ENCODE data around the gene SYNJ1. TPM values are rescaled to one million over a fixed set of nuclear protein-coding genes. Genes with fewer than 3 reads are reported as not detected.
A peak's percentile ranks its signal among the peaks of the same experiment; 100 is the strongest.

Gene SYNJ1
- total and polyA plus RNA-seq, 9 of the 15 experiments (the other 6 are each of a cell fraction or from before 2014, with no cell fraction given) = 2.4 to 10.6 (median 5.6) TPM

DNA sequence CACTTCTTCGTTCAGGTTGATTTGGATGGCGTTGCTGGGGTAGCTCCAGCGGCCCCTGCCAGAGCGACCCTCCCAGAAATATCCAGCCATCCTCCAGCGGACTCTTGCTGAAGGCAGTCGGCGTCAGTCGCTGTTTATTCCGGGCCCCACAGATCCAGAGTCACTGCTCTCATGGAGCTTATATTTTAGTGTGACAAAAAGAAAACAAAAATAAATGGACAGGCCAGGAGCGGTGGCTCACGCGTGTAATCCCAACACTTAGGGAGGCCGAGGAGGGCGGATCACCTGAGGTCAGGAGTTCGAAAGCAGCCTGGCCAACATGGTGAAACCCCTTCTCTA, 114.8 kb downstream of the SYNJ1 start (continued):
- TF ChIP-seq, protein P1, sequence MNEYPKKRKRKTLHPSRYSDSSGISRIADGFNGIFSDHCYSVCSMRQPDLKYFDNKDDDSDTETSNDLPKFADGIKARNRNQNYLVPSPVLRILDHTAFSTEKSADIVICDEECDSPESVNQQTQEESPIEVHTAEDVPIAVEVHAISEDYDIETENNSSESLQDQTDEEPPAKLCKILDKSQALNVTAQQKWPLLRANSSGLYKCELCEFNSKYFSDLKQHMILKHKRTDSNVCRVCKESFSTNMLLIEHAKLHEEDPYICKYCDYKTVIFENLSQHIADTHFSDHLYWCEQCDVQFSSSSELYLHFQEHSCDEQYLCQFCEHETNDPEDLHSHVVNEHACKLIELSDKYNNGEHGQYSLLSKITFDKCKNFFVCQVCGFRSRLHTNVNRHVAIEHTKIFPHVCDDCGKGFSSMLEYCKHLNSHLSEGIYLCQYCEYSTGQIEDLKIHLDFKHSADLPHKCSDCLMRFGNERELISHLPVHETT (CRISPR knock-in tag; conservative IDR thresholded peaks at IDR 0.05 in 1 of 2, IDR thresholded peaks at IDR 0.05 in 1 of 2) = no peak
- TF ChIP-seq, protein P2, sequence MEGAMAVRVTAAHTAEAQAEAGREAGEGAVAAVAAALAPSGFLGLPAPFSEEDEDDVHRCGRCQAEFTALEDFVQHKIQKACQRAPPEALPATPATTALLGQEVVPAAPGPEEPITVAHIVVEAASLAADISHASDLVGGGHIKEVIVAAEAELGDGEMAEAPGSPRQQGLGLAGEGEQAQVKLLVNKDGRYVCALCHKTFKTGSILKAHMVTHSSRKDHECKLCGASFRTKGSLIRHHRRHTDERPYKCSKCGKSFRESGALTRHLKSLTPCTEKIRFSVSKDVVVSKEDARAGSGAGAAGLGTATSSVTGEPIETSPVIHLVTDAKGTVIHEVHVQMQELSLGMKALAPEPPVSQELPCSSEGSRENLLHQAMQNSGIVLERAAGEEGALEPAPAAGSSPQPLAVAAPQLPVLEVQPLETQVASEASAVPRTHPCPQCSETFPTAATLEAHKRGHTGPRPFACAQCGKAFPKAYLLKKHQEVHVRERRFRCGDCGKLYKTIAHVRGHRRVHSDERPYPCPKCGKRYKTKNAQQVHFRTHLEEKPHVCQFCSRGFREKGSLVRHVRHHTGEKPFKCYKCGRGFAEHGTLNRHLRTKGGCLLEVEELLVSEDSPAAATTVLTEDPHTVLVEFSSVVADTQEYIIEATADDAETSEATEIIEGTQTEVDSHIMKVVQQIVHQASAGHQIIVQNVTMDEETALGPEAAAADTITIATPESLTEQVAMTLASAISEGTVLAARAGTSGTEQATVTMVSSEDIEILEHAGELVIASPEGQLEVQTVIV (CRISPR knock-in tag; IDR thresholded peaks at IDR 0.05; ENCODE audit: borderline replicate concordance) = no peak
- TF ChIP-seq ZNF263 (CRISPR knock-in tag; IDR thresholded peaks at IDR 0.05; ENCODE audit: borderline replicate concordance) (no peak), POLR2H (tag; IDR thresholded peaks at IDR 0.05; ENCODE audit: low read depth) (0 out of 2 replicates have a peak, but pooled peaks have one; percentile 13), SIN3B (IDR thresholded peaks at IDR 0.05; ENCODE audit: low read depth) (no peak), TBP (optimal IDR thresholded peaks at IDR 0.05; ENCODE audit: low read depth, low read length) (no peak), ZNF695 (CRISPR knock-in tag; IDR thresholded peaks at IDR 0.05) (no peak), KDM4B (IDR thresholded peaks at IDR 0.05; ENCODE audit: borderline replicate concordance in 2 of 2, low read depth in 1 of 2) (no peak), ARHGAP35 (IDR thresholded peaks at IDR 0.05; ENCODE audit: partially characterized antibody) (no peak), ZNF583 (CRISPR knock-in tag; IDR thresholded peaks at IDR 0.05) (no peak)
- TF ChIP-seq, protein P3, sequence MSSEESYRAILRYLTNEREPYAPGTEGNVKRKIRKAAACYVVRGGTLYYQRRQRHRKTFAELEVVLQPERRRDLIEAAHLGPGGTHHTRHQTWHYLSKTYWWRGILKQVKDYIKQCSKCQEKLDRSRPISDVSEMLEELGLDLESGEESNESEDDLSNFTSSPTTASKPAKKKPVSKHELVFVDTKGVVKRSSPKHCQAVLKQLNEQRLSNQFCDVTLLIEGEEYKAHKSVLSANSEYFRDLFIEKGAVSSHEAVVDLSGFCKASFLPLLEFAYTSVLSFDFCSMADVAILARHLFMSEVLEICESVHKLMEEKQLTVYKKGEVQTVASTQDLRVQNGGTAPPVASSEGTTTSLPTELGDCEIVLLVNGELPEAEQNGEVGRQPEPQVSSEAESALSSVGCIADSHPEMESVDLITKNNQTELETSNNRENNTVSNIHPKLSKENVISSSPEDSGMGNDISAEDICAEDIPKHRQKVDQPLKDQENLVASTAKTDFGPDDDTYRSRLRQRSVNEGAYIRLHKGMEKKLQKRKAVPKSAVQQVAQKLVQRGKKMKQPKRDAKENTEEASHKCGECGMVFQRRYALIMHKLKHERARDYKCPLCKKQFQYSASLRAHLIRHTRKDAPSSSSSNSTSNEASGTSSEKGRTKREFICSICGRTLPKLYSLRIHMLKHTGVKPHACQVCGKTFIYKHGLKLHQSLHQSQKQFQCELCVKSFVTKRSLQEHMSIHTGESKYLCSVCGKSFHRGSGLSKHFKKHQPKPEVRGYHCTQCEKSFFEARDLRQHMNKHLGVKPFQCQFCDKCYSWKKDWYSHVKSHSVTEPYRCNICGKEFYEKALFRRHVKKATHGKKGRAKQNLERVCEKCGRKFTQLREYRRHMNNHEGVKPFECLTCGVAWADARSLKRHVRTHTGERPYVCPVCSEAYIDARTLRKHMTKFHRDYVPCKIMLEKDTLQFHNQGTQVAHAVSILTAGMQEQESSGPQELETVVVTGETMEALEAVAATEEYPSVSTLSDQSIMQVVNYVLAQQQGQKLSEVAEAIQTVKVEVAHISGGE (CRISPR knock-in tag; IDR thresholded peaks at IDR 0.05) = peak in 1 of 3 experiments; percentile 91; a peak in 1 of 6 replicates
- TF ChIP-seq, protein P4, sequence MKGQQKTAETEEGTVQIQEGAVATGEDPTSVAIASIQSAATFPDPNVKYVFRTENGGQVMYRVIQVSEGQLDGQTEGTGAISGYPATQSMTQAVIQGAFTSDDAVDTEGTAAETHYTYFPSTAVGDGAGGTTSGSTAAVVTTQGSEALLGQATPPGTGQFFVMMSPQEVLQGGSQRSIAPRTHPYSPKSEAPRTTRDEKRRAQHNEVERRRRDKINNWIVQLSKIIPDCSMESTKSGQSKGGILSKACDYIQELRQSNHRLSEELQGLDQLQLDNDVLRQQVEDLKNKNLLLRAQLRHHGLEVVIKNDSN (CRISPR knock-in tag; IDR thresholded peaks at IDR 0.05) = no peak
- TF ChIP-seq, protein P5, sequence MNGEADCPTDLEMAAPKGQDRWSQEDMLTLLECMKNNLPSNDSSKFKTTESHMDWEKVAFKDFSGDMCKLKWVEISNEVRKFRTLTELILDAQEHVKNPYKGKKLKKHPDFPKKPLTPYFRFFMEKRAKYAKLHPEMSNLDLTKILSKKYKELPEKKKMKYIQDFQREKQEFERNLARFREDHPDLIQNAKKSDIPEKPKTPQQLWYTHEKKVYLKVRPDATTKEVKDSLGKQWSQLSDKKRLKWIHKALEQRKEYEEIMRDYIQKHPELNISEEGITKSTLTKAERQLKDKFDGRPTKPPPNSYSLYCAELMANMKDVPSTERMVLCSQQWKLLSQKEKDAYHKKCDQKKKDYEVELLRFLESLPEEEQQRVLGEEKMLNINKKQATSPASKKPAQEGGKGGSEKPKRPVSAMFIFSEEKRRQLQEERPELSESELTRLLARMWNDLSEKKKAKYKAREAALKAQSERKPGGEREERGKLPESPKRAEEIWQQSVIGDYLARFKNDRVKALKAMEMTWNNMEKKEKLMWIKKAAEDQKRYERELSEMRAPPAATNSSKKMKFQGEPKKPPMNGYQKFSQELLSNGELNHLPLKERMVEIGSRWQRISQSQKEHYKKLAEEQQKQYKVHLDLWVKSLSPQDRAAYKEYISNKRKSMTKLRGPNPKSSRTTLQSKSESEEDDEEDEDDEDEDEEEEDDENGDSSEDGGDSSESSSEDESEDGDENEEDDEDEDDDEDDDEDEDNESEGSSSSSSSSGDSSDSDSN (IDR thresholded peaks at IDR 0.05; ENCODE audit: borderline replicate concordance in 1 of 2, low read depth in 2 of 2, low read length in 2 of 2) = no peak
- TF ChIP-seq, protein P6, sequence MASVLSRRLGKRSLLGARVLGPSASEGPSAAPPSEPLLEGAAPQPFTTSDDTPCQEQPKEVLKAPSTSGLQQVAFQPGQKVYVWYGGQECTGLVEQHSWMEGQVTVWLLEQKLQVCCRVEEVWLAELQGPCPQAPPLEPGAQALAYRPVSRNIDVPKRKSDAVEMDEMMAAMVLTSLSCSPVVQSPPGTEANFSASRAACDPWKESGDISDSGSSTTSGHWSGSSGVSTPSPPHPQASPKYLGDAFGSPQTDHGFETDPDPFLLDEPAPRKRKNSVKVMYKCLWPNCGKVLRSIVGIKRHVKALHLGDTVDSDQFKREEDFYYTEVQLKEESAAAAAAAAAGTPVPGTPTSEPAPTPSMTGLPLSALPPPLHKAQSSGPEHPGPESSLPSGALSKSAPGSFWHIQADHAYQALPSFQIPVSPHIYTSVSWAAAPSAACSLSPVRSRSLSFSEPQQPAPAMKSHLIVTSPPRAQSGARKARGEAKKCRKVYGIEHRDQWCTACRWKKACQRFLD (CRISPR knock-in tag; IDR thresholded peaks at IDR 0.05) = no peak

All from K562 (cell line).